HG02678 (cell line): Measurements from ENCODE around the gene LAMB2.

ENCODE experiments used
- ATAC-seq: cut with Tn5 transposase; IDR thresholded peaks from one replicate; pipeline ENCODE4 v1.9.1; 2021; ENCODE audit warnings: mild to moderate bottlenecking, moderate library complexity; ENCODE audit not compliant: unreplicated experiment

The LAMB2 gene

GRCh38 chr3:49079270-49079669 lies 53.6 kb downstream of the LAMB2 start:
- no peak for ATAC-seq

- ATAC-seq = no peak
These were observed 56.2 kb downstream of the LAMB2 start for GRCh38 chr3:49076646-49077045.

DNA sequence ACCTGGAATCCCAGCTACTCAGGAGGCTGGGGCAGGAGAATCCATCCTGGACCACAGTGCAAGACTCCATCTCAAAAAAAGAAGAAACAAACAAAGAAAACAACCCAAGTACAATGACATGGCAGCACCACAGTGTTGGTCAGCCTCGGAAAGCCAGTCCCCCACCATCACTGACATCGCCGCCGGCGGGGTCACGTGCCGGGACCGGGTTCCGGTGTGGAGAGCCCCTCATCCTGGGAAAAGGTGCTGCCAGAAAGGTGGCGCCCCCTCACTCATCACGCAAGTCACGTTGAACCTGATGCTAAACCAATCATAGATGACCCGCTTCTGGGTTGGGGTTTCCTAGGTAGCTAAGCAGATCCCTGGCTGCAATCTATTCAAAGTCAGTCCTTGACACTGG lies 56.7 kb downstream of the LAMB2 start:
- no peak for ATAC-seq
